HG03196 (cell line): ENCODE results near the gene KIF5C.

ENCODE experiments used
- ATAC-seq: cut with Tn5 transposase; IDR thresholded peaks from one replicate; pipeline ENCODE4 v1.9.1; 2021; ENCODE audit not compliant: unreplicated experiment

The KIF5C gene

GRCh38 chr2:148887350-148888002, 12.4 kb downstream of the KIF5C start:
- ATAC-seq: no peak

- ATAC-seq: no peak
Measured at GRCh38 chr2:148888003-148888501, 13.0 kb downstream of the KIF5C start.

- no peak for ATAC-seq
Measured at GRCh38 chr2:148888986-148889385, 14.0 kb downstream of the KIF5C start.

- no peak for ATAC-seq
Measured at GRCh38 chr2:148893906-148894305, 18.9 kb downstream of the KIF5C start.

- ATAC-seq: no peak
Measured at GRCh38 chr2:148896136-148896535, 21.1 kb downstream of the KIF5C start.

- ATAC-seq: no peak
Measured at GRCh38 chr2:148899638-148900318, 24.8 kb downstream of the KIF5C start.

GRCh38 chr2:148900350-148900837, 25.4 kb downstream of the KIF5C start:
- no peak for ATAC-seq

GRCh38 chr2:148901142-148901541, 26.1 kb downstream of the KIF5C start:
- no peak for ATAC-seq

- no peak for ATAC-seq
Measured at GRCh38 chr2:148902798-148903197, 27.8 kb downstream of the KIF5C start.

GRCh38 chr2:148903294-148903693, 28.3 kb downstream of the KIF5C start:
- no peak for ATAC-seq

- no peak for ATAC-seq
Measured at GRCh38 chr2:148903979-148904378, 29.0 kb downstream of the KIF5C start.

- ATAC-seq: no peak
Measured at GRCh38 chr2:148906124-148906523, 31.1 kb downstream of the KIF5C start.

- ATAC-seq: no peak
Measured at GRCh38 chr2:148907085-148907785, 32.2 kb downstream of the KIF5C start.

- no peak for ATAC-seq
Measured at GRCh38 chr2:148909114-148909513, 34.1 kb downstream of the KIF5C start.

- ATAC-seq: no peak
Measured at GRCh38 chr2:148913061-148913460, 38.0 kb downstream of the KIF5C start.

GRCh38 chr2:148913492-148913891, 38.5 kb downstream of the KIF5C start:
- no peak for ATAC-seq

GRCh38 chr2:148914463-148914862, 39.4 kb downstream of the KIF5C start:
- ATAC-seq: no peak

- ATAC-seq: peak; percentile 65
Measured at GRCh38 chr2:148917431-148917830, 42.4 kb downstream of the KIF5C start.

- no peak for ATAC-seq
Measured at GRCh38 chr2:148918554-148918953, 43.5 kb downstream of the KIF5C start.

- no peak for ATAC-seq
Measured at GRCh38 chr2:148920559-148920958, 45.5 kb downstream of the KIF5C start.

GRCh38 chr2:148922062-148922461, 47.0 kb downstream of the KIF5C start:
- no peak for ATAC-seq
